Measurements from ENCODE around the gene CELF6.
A peak's percentile ranks its signal among the peaks of the same experiment; 100 is the strongest.

The CELF6 gene

GRCh38 chr15:72342385-72342784 lies 22.4 kb upstream of the CELF6 start:
- H3K27ac Mint-ChIP-seq = no peak overlapping the region
- H3K27me3 Mint-ChIP-seq (ENCODE audit: low read depth, poor library complexity) = no peaks in the 10 kb centered on the region
- peaks cover 15% of the 10 kb centered on the region for H3K36me3 Mint-ChIP-seq (ENCODE audit: low read depth)
- peak; percentile 32 for DNase-seq
- TF ChIP-seq, protein P1, sequence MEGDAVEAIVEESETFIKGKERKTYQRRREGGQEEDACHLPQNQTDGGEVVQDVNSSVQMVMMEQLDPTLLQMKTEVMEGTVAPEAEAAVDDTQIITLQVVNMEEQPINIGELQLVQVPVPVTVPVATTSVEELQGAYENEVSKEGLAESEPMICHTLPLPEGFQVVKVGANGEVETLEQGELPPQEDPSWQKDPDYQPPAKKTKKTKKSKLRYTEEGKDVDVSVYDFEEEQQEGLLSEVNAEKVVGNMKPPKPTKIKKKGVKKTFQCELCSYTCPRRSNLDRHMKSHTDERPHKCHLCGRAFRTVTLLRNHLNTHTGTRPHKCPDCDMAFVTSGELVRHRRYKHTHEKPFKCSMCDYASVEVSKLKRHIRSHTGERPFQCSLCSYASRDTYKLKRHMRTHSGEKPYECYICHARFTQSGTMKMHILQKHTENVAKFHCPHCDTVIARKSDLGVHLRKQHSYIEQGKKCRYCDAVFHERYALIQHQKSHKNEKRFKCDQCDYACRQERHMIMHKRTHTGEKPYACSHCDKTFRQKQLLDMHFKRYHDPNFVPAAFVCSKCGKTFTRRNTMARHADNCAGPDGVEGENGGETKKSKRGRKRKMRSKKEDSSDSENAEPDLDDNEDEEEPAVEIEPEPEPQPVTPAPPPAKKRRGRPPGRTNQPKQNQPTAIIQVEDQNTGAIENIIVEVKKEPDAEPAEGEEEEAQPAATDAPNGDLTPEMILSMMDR (IDR thresholded peaks at IDR 0.05) = no peak
- H3K4me3 Mint-ChIP-seq = no peak overlapping the region
- no peaks in the 10 kb centered on the region for H3K9me3 Mint-ChIP-seq
- peaks cover 14% of the 10 kb centered on the region for H3K4me1 Mint-ChIP-seq

- H3K27ac Mint-ChIP-seq = peak overlapping the region; percentile 11
- peaks cover 17% of the 10 kb centered on the region for H3K36me3 Mint-ChIP-seq (ENCODE audit: low read depth)
- TF ChIP-seq, protein P1 (IDR thresholded peaks at IDR 0.05) = peak; percentile 44
- DNase-seq = peak; percentile 64
- H3K4me1 Mint-ChIP-seq = peaks cover 14% of the 10 kb centered on the region
- no peaks in the 10 kb centered on the region for H3K27me3 Mint-ChIP-seq (ENCODE audit: low read depth, poor library complexity)
- H3K4me3 Mint-ChIP-seq = no peak overlapping the region
- H3K9me3 Mint-ChIP-seq = no peaks in the 10 kb centered on the region
Measured at GRCh38 chr15:72341361-72341760, 21.4 kb upstream of the CELF6 start.

DNA sequence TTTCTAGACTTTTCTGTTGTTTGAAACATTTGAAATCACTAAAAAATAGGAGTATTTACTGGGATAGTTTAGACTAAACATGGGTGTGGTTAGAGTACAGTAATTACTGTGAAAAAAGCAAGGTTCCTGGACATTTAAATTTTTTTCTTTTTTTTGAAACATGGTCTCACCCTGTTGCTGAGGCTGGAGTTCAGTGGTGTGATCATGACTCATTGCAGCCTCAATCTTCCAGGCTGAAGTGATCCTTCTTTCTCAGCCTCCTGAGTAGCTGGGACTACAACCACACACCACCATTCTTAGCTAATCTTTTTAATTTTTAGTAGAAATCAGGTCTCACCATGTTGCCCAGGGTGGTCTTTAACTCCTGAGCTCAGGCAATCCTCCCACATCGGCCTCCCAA lies 20.4 kb upstream of the CELF6 start:
- no peaks in the 10 kb centered on the region for H3K9me3 Mint-ChIP-seq
- no peak overlapping the region for H3K4me3 Mint-ChIP-seq
- H3K27me3 Mint-ChIP-seq (ENCODE audit: low read depth, poor library complexity) = no peaks in the 10 kb centered on the region
- TF ChIP-seq, protein P1 (IDR thresholded peaks at IDR 0.05) = no peak
- DNase-seq = no peak
- H3K4me1 Mint-ChIP-seq = peaks cover 14% of the 10 kb centered on the region
- H3K36me3 Mint-ChIP-seq (ENCODE audit: low read depth) = peaks cover 12% of the 10 kb centered on the region
- H3K27ac Mint-ChIP-seq = no peak overlapping the region

- Mint-ChIP-seq H3K9me3 (no peaks in the 10 kb centered on the region), H3K36me3 (ENCODE audit: low read depth) (peaks cover 9% of the 10 kb centered on the region), H3K27ac (peak overlapping the region; percentile 47), H3K4me3 (no peak overlapping the region), H3K27me3 (ENCODE audit: low read depth, poor library complexity) (no peaks in the 10 kb centered on the region), H3K4me1 (peaks cover 14% of the 10 kb centered on the region)
- TF ChIP-seq, protein P1 (IDR thresholded peaks at IDR 0.05) = no peak
- DNase-seq = no peak
Measured at GRCh38 chr15:72339777-72340177, 19.8 kb upstream of the CELF6 start.

- Mint-ChIP-seq H3K9me3 (no peaks in the 10 kb centered on the region), H3K27ac (no peak overlapping the region), H3K36me3 (ENCODE audit: low read depth) (peaks cover 16% of the 10 kb centered on the region), H3K4me3 (no peak overlapping the region), H3K4me1 (peaks cover 14% of the 10 kb centered on the region), H3K27me3 (ENCODE audit: low read depth, poor library complexity) (no peaks in the 10 kb centered on the region)
- DNase-seq = no peak
- TF ChIP-seq, protein P1 (IDR thresholded peaks at IDR 0.05) = no peak
Measured at GRCh38 chr15:72338617-72339321, 18.8 kb upstream of the CELF6 start.

DNA sequence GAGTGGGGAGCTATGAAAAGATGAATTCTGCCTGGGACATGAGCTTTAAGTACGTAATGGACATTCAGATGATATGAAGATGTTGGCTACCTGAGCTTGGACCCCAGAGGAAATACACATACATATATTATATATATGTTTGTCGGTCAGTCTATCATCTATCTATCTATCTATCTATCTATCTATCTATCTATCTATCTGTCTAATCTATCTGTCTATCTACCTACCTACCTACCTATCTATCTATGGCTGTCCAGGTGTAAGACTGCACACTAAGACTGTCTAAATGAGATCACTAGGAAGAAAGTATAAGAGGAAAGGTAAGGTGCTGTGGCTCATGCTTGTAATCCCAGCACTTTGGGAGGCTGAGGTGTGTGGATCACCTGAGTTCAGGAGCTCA lies 18.2 kb upstream of the CELF6 start:
- peaks cover 14% of the 10 kb centered on the region for H3K4me1 Mint-ChIP-seq
- no peak overlapping the region for H3K27ac Mint-ChIP-seq
- TF ChIP-seq, protein P1 (IDR thresholded peaks at IDR 0.05) = no peak
- H3K4me3 Mint-ChIP-seq = no peak overlapping the region
- peaks cover 16% of the 10 kb centered on the region for H3K36me3 Mint-ChIP-seq (ENCODE audit: low read depth)
- no peak for DNase-seq
- no peaks in the 10 kb centered on the region for H3K9me3 Mint-ChIP-seq
- no peaks in the 10 kb centered on the region for H3K27me3 Mint-ChIP-seq (ENCODE audit: low read depth, poor library complexity)
